Stomach (tissue), 9 donors: Measurements from ENCODE around the gene CENPP. TPM values are rescaled to one million over a fixed set of nuclear protein-coding genes. Genes with fewer than 3 reads are reported as not detected.
A peak's percentile ranks its signal among the peaks of the same experiment; 100 is the strongest.

Experiments used
- DNase-seq, 2 donors: peaks; one replicate each; pipeline versions ENCODE4 v3.0.0 to v3.0.0-alpha.2; 2013 to 2019
- H3K27ac ChIP-seq, 5 donors: fragments of 200-600 bp in 4 of 5; sonication (generic) in 4 of 5; one replicate each; pipeline ENCODE4 v1.5.1; 2013 to 2019; ENCODE audit warnings: mild to moderate bottlenecking in 1 of 5, moderate library complexity in 1 of 5
- H3K27me3 ChIP-seq, 3 donors: fragments of 200-600 bp; sonication (generic); one replicate each; pipeline ENCODE4 v1.5.1; 2017 to 2019; ENCODE audit warnings: mixed run types in 1 of 3
- H3K36me3 ChIP-seq, 4 donors: fragments of 200-600 bp; sonication (generic); 1 replicate in 3 of 4; 2 replicates in 1 of 4; pipeline ENCODE4 v1.5.1; 2016 to 2019
- H3K4me1 ChIP-seq, 4 donors: fragments of 200-600 bp; sonication (generic); one replicate each; pipeline ENCODE4 v1.5.1; 2016 to 2019
- H3K4me3 ChIP-seq, 4 donors: fragments of 200-600 bp; sonication (generic) in 3 of 4; one replicate each; pipeline ENCODE4 v1.5.1; 2016 to 2019; ENCODE audit warnings: mild to moderate bottlenecking in 1 of 4
- H3K9me3 ChIP-seq, 4 donors: fragments of 200-600 bp; sonication (generic); one replicate each; pipeline ENCODE4 v1.5.1; 2016 to 2019
- EP300 ChIP-seq: sonication (generic); formaldehyde crosslinking; IDR thresholded peaks from one replicate; pipeline ENCODE4 v1.6.1; 2017; ENCODE audit warnings: antibody characterized with exemption
- POLR2A ChIP-seq, 4 donors: fragments of 450-650 bp; IDR thresholded peaks; one replicate each; pipeline ENCODE4 v1.6.1; 2016; ENCODE audit warnings: antibody characterized with exemption in 4 of 4, control low read depth in 2 of 4, mild to moderate bottlenecking in 1 of 4, moderate library complexity in 1 of 4
- POLR2AphosphoS5 ChIP-seq, 3 donors: sonication (generic); formaldehyde crosslinking; IDR thresholded peaks; one replicate each; pipeline ENCODE4 v1.6.1; 2016; ENCODE audit warnings: antibody characterized with exemption in 3 of 3
- WGBS, 5 donors: extraction: QIAGEN DNeasy Blood & Tissue Kit in 3 of 5; methylation state at CpG; one replicate each; pipeline versions ENCODE4 v1.1.5 to v1.1.7; 2013 to 2018; 5-methylcytosine and 5-hydroxymethylcytosine counted together
- intact Hi-C: fragments of 100-400 bp; cut with DNase I; formaldehyde crosslinking; loops from one replicate; pipeline ENCODE4 v1.15.1; 2023; ENCODE audit warnings: low total_unique reads
- polyA plus RNA-seq, 3 donors: library from polyadenylated mRNA; stranded (reverse); fragments of 200-250 nt; gene quantifications; one replicate each; pipeline ENCODE4 v1.2.3, GENCODE V29; 2013
- total RNA-seq, 5 donors: library from RNA; depleted of rRNA; stranded (reverse); fragments of >200 nt; gene quantifications; one replicate each; pipeline versions ENCODE4 v1.1.0 to v1.2.3, GENCODE V29; 2014 to 2016
- TF ChIP-seq, protein P1 (sequence below), 7 experiments: fragments of 450-650 bp in 4 of 7; fragments of 200-600 bp in 3 of 7; sonication (generic) in 3 of 7; IDR thresholded peaks; one replicate each; pipeline ENCODE4 v1.5.1; 2016 to 2019; ENCODE audit warnings: antibody characterized with exemption in 7 of 7, control low read depth in 2 of 7, mild to moderate bottlenecking in 1 of 7
- donor health status: healthy with polysubstance abuse.
- donor health status: Bipolar disorder and iron deficiency.
- donor health status: healthy.

The CENPP gene
- total and polyA plus RNA-seq, 8 donors, result 1.3 to 37.9 (median 3.2) TPM

DNA sequence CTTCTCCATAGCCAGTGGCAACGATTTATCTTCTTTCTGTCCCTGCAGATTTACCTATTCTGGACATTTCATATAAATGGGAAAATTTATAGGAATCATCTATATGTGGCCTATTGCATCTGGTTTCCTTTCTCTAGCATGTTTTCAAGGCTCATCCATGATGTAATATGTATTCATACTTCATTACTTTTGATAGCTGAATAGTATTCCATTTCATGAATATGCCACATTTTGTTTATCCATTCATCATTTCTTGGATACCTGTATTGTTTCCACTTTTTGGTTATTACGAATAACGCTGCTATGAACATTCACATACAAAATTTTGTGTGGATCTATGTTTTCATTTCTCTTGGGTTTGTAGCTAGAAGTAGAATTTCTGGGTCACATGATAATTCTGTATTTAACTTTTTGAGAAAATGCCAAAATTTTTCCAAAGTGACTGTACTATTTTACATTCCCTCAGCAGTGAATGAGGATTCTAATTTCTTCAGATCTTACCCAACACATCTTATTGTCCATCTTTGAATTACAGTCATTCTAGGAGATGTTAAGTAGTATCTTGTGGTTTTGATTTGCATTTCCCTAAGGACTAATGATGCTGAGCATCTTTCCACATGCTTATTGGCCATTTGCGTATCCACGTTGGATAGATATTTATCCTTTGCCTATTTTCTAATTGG is 35.9 kb upstream of the CENPP start:
- no peak overlapping the region for H3K27ac ChIP-seq
- no peak overlapping the region for H3K4me3 ChIP-seq
- TF ChIP-seq POLR2AphosphoS5 (IDR thresholded peaks at IDR 0.05), result no peak
- TF ChIP-seq EP300, result no peak
- no peak for TF ChIP-seq POLR2A (IDR thresholded peaks at IDR 0.05)
- TF ChIP-seq, protein P1, sequence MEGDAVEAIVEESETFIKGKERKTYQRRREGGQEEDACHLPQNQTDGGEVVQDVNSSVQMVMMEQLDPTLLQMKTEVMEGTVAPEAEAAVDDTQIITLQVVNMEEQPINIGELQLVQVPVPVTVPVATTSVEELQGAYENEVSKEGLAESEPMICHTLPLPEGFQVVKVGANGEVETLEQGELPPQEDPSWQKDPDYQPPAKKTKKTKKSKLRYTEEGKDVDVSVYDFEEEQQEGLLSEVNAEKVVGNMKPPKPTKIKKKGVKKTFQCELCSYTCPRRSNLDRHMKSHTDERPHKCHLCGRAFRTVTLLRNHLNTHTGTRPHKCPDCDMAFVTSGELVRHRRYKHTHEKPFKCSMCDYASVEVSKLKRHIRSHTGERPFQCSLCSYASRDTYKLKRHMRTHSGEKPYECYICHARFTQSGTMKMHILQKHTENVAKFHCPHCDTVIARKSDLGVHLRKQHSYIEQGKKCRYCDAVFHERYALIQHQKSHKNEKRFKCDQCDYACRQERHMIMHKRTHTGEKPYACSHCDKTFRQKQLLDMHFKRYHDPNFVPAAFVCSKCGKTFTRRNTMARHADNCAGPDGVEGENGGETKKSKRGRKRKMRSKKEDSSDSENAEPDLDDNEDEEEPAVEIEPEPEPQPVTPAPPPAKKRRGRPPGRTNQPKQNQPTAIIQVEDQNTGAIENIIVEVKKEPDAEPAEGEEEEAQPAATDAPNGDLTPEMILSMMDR (IDR thresholded peaks at IDR 0.05), result no peak
- peaks cover 19 to 34% (median 30%) of the 10 kb centered on the region in 4 donors for H3K4me1 ChIP-seq
- WGBS, 5 donors, result 86 to 96% (median 95%) methylated on average over 5 of the region's 5 CpGs
- intact Hi-C loops, result loop anchor here (10.0 kb wide), 1 partner anchor 155 kb away; no protein-coding TSS in a partner anchor
- H3K9me3 ChIP-seq, result no peaks in the 10 kb centered on the region
- peaks cover 10 to 56% (median 44%) of the 10 kb centered on the region in 4 donors for H3K36me3 ChIP-seq
- DNase-seq, result no peak
- H3K27me3 ChIP-seq, result no peaks in the 10 kb centered on the region

DNA sequence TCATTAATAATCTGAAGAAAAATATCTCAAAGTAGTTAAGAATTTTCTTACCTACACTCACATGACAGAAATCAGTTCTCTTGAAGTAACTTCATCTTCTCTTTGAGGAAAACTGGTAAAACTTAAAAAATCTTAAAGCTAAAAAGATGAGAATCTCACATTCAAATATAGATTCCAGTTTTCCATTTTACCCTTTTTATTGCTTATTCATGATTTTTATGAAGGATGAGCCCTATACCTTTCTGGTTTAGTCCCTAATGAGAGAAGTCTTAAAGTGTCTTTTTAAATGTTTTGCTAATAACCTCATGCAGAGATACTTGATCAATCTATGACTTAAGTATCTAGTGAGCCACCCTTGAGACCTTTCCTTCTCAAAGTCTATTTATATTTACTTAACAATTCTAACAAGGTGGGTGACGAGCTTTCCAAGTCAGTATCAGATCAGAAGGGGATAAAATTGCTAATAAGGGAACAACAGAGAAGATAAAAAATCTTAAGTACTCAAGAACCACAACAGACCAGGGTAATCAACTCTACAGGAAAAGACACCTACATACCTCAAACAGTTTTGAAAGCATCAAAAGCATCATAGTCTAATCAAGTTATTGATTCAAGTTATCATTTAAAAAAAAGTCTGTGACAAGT is 34.8 kb upstream of the CENPP start:
- DNase-seq, result no peak
- no peaks in the 10 kb centered on the region for H3K9me3 ChIP-seq
- no peak overlapping the region for H3K27ac ChIP-seq
- peaks cover 2 to 46% (median 33%) of the 10 kb centered on the region in 4 donors for H3K36me3 ChIP-seq
- no peak overlapping the region for H3K4me3 ChIP-seq
- intact Hi-C loops, result loop anchor here (10.0 kb wide), 1 partner anchor 156 kb away; no protein-coding TSS in a partner anchor
- H3K4me1 ChIP-seq, result peaks cover 22 to 44% (median 37%) of the 10 kb centered on the region in 4 donors
- WGBS, 5 donors, result 29 to 42% (median 32%) methylated on average over 1 of the region's 1 CpG
- TF ChIP-seq, protein P1 (IDR thresholded peaks at IDR 0.05), result no peak
- no peak for TF ChIP-seq POLR2AphosphoS5 (IDR thresholded peaks at IDR 0.05)
- no peak for TF ChIP-seq POLR2A (IDR thresholded peaks at IDR 0.05)
- TF ChIP-seq EP300, result no peak
- H3K27me3 ChIP-seq, result no peaks in the 10 kb centered on the region

DNA sequence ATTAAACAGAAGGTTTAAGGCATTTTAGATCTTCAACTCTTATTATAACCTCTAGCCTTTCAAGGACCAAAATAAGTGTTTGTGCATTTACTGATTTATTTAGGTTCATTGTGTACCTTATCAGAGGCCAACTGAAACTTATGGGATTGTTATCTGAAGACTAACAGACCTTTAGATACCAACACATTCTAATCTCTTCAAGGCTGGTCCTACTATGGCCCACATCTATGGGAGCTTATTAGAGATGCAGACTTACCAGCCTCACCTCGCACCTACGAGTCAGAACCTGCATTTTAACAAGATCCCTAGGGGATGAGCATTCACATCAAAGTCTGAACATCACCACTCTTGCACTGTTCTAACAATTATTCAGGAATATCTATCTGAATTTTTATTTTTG is 34.2 kb upstream of the CENPP start:
- H3K9me3 ChIP-seq, result no peaks in the 10 kb centered on the region
- H3K27ac ChIP-seq, result no peak overlapping the region
- peaks cover 0 to 39% (median 27%) of the 10 kb centered on the region in 4 donors for H3K36me3 ChIP-seq
- intact Hi-C loops, result loop anchor here (10.0 kb wide), 1 partner anchor 157 kb away; no protein-coding TSS in a partner anchor
- no peak for DNase-seq
- TF ChIP-seq, protein P1 (IDR thresholded peaks at IDR 0.05), result no peak
- TF ChIP-seq POLR2A (IDR thresholded peaks at IDR 0.05) (no peak), EP300 (no peak), POLR2AphosphoS5 (IDR thresholded peaks at IDR 0.05) (no peak)
- WGBS, 5 donors, result 42 to 72% (median 59%) methylated on average over 2 of the region's 2 CpGs
- peaks cover 22 to 45% (median 39%) of the 10 kb centered on the region in 4 donors for H3K4me1 ChIP-seq
- H3K27me3 ChIP-seq, result no peaks in the 10 kb centered on the region
- no peak overlapping the region for H3K4me3 ChIP-seq

DNA sequence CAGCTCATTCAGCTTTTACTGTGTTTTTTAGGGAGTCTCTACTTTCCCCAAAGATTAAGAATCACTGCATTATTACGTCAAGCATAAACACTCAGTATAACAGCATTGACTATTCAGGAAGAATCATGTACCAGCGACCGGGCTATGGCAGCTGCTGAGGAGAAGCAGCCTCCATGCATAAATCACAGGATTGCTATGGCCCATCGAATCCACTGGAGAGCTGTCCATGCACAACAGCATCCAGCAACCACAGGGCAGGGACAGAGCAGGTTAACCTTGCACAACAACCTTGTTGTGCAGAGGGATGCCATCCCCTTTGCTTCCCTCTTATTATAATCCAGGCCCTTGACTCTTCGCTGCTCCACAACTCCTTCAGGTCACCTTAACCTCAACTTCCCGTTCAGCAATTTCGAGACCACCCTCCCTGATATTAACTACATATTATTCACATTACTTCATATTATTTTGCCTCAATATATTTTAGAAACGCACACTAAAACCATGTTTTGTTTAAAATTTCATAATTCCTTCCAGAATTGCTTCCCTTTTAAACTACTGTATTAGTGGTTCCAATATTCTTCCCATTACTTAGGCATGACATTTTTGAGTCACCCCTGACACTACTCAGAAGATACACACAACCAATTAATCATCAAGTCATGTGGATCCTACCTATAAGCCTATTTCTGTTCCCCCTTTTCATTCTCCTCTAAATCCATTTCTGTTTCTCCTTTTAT is 33.2 kb upstream of the CENPP start:
- Histone ChIP-seq H3K4me1 (peaks cover 22 to 45% (median 39%) of the 10 kb centered on the region in 4 donors), H3K9me3 (no peaks in the 10 kb centered on the region), H3K27ac (peak overlapping the region in 4 of 5 donors; percentile 83 to 88 (median 86)), H3K4me3 (peak overlapping the region; percentile 69 to 86 (median 72)), H3K36me3 (peaks cover 0 to 39% (median 27%) of the 10 kb centered on the region in 4 donors), H3K27me3 (no peaks in the 10 kb centered on the region)
- intact Hi-C loops, result loop anchor here (10.0 kb wide), 1 partner anchor 158 kb away; no protein-coding TSS in a partner anchor
- DNase-seq, result no peak
- 43 to 52% (median 50%) methylated on average over 8 of the region's 8 CpGs for WGBS, 5 donors
- no peak for TF ChIP-seq POLR2AphosphoS5 (IDR thresholded peaks at IDR 0.05)
